Kidney (tissue), 14 donors: ENCODE data around the gene ATP11A. TPM values are rescaled to one million over a fixed set of nuclear protein-coding genes. Genes with fewer than 3 reads are reported as not detected.

Experiments
- DNase-seq, 5 donors: peaks; one replicate each; pipeline ENCODE4 v3.0.0-alpha.2; 2013 to 2020
- FAIRE-seq: peaks from 2 replicates; lab custom pipeline; 2012; peaks lifted over from hg19 to GRCh38; lab: Jason Lieb, UNC
- H3K27ac ChIP-seq, 2 donors: one replicate each; pipeline ENCODE4 v1.7.0; 2013; ENCODE audit warnings: low read depth in 2 of 2, low read length in 2 of 2, inconsistent platforms in 1 of 2
- H3K27me3 ChIP-seq: one replicate; pipeline ENCODE4 v1.7.1; 2013; ENCODE audit warnings: low read length, inconsistent platforms; ENCODE audit not compliant: control insufficient read depth, insufficient read depth
- H3K36me3 ChIP-seq, 3 donors: one replicate each; pipeline versions ENCODE4 v1.7.0 to v1.7.1; 2013; ENCODE audit warnings: low read length in 3 of 3, control low read depth in 1 of 3, inconsistent platforms in 1 of 3; ENCODE audit not compliant: insufficient read depth in 3 of 3, control insufficient read depth in 2 of 3
- H3K4me1 ChIP-seq, 3 donors: one replicate each; pipeline versions ENCODE4 v1.7.0 to v1.7.1; 2013; ENCODE audit warnings: low read length in 3 of 3, inconsistent platforms in 1 of 3, low read depth in 1 of 3; ENCODE audit not compliant: control insufficient read depth in 2 of 3, insufficient read depth in 2 of 3
- H3K4me3 ChIP-seq, 3 donors: one replicate each; pipeline versions ENCODE4 v1.7.0 to v1.8.1; 2013; ENCODE audit warnings: low read length in 3 of 3, control low read depth in 1 of 3, inconsistent platforms in 1 of 3
- H3K9ac ChIP-seq, 3 donors: one replicate each; pipeline versions ENCODE4 v1.7.0 to v1.7.1; 2013; ENCODE audit warnings: low read length in 3 of 3, control low read depth in 1 of 3, inconsistent platforms in 1 of 3
- H3K9me3 ChIP-seq, 3 donors: one replicate each; pipeline versions ENCODE4 v1.7.0 to v1.7.1; 2013; ENCODE audit warnings: low read length in 3 of 3, control low read depth in 1 of 3, inconsistent platforms in 1 of 3; ENCODE audit not compliant: control insufficient read depth in 2 of 3, insufficient read depth in 1 of 3
- CTCF ChIP-seq: IDR thresholded peaks from 3 replicates; pipeline ENCODE4 v1.5.1; 2012; ENCODE audit warnings: mild to moderate bottlenecking, moderate library complexity, borderline replicate concordance; ENCODE audit not compliant: insufficient read depth; ENCODE audit errors: extremely low read depth
- intact Hi-C: fragments of 100-400 bp; cut with DNase I; formaldehyde crosslinking; loops from one replicate; pipeline ENCODE4 v1.11.1; 2022
- polyA plus RNA-seq: library from polyadenylated mRNA; stranded (reverse); fragments of 350-450 nt; fragmentation: Illumina TruSeq; extraction: RNeasy Lipid Tissue Mini Kit (QIAGEN cat#74804); gene quantifications from one replicate; pipeline ENCODE4 v1.2.3, GENCODE V29; 2014; ENCODE audit warnings: low read depth, low replicate concordance; ENCODE audit not compliant: insufficient read depth
- total RNA-seq: library from RNA; stranded (reverse); fragmentation: NEBNext Ultra II Directional; extraction: Animal tissue kit (Norgen Biotek cat#: 25700); gene quantifications from one replicate; pipeline ENCODE4 v1.2.1, GENCODE V29; 2021
- donor health status: control.
- donor health status: control.
- donor health status: control.
- donor health status: control.
- donor health status: control.
- donor health status: DM: yes; HTN: yes; CAD: no.
- donor health status: Normal renal cell carcinoma (clear cell type).

The ATP11A gene
- total and polyA plus RNA-seq, 2 donors from 2014 or later = 4.9 to 212 TPM

DNA sequence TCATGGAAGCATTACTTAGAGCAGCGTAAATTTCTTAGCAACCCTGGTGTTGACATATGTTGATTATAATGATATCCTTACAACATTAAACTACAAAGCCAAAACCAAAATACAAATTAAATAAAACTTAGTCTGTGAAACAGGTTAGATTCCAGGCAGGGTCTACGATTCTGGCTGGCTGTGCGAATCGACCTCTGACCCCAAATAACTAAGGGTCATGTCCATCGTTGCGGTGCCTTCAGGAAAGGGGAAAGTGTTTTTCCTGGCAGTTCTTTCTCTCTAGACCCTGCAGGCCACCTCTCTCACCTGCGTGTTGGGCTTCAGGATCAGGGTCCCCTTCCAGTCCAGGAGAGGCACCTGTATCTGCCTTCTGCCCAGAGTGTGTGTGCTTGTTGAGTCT, 66.2 kb downstream of the ATP11A start:
- DNase-seq = no peak
- Histone ChIP-seq H3K36me3 (no peaks in the 10 kb centered on the region), H3K27ac (no peak overlapping the region), H3K9ac (no peak overlapping the region), H3K27me3 (no peaks in the 10 kb centered on the region), H3K4me1 (peaks cover 0 to 3% (median 0%) of the 10 kb centered on the region in 3 donors), H3K9me3 (no peaks in the 10 kb centered on the region), H3K4me3 (no peak overlapping the region)
- FAIRE-seq = no peak
- no peak for TF ChIP-seq CTCF
- intact Hi-C loops = no loop called here

- Histone ChIP-seq H3K27ac (no peak overlapping the region), H3K9ac (no peak overlapping the region), H3K4me1 (peaks cover 0 to 3% (median 0%) of the 10 kb centered on the region in 3 donors), H3K36me3 (no peaks in the 10 kb centered on the region), H3K9me3 (no peaks in the 10 kb centered on the region), H3K27me3 (no peaks in the 10 kb centered on the region), H3K4me3 (no peak overlapping the region)
- TF ChIP-seq CTCF = no peak
- intact Hi-C loops = no loop called here
- peak in 1 of 5 donors; percentile 74 for DNase-seq
- no peak for FAIRE-seq
Observed at GRCh38 chr13:112756511-112756966, 66.7 kb downstream of the ATP11A start.

DNA sequence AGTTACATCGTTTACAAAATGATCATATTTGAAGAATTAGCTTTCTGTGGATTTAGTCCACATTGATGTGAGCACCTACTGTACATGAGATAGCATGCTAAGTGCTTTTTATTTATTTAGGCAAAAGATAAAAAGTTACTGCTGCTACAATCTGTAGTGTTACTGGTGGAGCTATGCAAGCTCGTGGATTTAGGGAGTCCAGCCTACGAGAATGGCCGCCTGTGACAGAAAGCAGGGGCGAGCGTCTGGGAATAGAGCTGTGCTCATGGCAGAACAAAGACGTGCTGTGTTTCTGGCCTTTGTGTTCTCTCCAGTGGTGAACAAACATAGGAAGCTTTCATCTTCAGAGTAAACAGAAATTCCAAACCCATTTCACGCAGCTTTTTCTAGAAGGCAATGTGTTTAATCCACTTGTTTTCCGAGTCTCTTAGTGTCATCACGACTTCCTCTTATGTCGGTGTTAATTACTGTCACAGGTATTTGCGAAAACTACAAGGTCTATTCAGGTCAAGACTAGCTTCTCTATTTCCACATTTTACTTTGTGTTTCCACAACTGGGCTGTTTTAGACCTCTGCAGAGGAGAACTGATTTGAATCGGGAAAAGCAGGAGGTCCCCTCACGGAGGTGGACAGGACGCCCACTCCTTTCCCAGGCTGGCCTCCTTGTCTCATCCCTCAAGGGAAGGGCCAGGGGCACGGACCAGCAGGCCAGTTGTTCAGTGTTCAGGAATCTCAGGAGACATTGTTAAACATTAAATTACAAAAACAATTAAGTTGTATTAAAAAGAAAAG, 67.3 kb downstream of the ATP11A start:
- Histone ChIP-seq H3K9ac (no peak overlapping the region), H3K27me3 (no peaks in the 10 kb centered on the region), H3K27ac (no peak overlapping the region), H3K4me3 (no peak overlapping the region), H3K36me3 (no peaks in the 10 kb centered on the region), H3K9me3 (no peaks in the 10 kb centered on the region), H3K4me1 (peaks cover 0 to 3% (median 0%) of the 10 kb centered on the region in 3 donors)
- no peak for TF ChIP-seq CTCF
- intact Hi-C loops = no loop called here
- peak in 1 of 5 donors; percentile 18 for DNase-seq
- FAIRE-seq = no peak
